NCI-H345 (cell line): ENCODE data around the gene ZBTB20.

ENCODE experiments used
- DNase-seq: peaks from one replicate; lab custom pipeline; 2025; lab: John Stamatoyannopoulos, UW

Gene ZBTB20

GRCh38 chr3:114525278-114525677 lies 621.8 kb downstream of the ZBTB20 start:
- DNase-seq: no peak

DNA sequence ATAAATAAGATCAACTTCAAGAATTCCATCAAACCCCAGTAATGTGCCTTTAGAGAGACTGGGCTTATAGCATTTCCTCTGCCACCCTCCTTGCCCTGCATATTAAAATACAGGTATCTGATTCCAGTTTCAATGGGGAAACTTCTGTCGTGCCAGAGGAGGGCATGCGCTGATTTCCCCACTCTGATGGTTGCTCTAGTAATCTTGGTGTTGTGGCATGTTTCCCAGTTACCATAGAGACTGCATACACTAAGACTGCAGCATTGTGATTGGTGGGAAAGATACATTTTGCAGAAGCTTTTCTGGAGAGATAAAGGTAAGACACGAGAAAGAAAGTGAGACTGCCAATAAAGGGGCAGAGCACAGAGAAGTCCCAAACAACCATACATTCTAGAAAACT lies 627.7 kb downstream of the ZBTB20 start:
- no peak for DNase-seq

DNA sequence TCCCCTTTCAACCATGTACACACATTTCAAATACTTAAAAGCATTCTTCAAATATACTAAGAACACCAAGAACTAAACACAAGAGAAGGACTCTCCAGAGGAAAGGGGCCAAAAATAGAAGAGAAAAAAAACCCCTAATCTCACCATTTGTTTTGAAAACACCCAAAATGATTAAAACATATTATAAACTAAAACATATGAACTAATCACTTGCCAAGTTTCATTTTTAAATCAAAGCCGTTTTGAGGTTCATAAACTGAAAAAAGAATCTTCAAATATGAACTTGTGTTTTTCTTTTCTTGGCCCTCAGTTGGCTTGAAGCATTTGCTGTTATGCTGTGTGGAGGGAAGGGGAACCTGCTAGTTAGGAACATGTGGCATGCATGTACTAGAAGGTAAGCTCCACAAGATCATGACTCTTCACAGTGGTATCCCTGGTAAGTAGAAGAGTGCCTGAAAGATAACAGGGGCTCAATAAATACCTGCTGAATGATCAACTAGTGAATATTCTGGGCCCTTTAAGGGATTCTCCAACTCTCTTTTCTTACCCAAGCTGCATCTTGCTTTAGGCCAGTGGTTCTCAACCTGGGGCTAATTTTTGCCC lies 628.8 kb downstream of the ZBTB20 start:
- no peak for DNase-seq

- no peak for DNase-seq
Measured at GRCh38 chr3:114510201-114510600, 636.9 kb downstream of the ZBTB20 start.

DNA sequence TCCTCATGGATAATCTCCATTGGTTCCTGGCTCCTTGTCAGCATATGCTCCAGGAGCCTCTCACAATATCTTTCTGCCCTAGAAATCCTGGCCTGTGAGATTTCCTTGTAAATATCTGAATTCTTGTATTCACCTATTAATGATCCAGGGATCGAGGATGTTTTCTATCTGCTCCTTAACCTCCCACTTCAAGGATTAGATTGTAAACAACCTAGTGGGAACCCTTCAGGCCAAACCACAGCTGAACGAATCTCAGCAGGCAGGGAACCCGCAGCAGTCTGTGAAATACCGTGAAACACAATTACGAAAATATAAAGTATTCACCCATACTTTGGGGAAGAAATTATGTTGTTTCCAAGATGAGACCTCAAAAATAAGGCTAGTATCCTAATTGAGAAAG lies 637.3 kb downstream of the ZBTB20 start:
- DNase-seq: no peak

DNA sequence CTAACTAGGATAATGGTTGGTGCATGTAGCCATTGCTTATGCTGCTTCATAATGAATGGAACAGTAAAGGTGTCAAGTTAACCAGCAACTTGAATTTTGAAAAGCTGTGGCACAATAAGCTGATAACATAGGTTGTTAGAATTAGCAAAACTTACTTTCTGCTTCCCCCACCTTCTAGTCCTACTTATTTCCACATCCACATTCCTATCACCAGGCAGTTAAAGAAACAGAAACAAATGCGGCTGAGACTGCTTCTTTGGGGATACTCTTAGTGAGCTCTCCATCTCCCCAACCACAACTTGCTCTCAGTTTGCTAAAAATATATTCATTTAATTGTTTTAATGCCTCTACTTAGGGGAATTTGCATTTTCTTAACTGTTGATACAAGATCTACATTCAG lies 638.1 kb downstream of the ZBTB20 start:
- DNase-seq: no peak

DNA sequence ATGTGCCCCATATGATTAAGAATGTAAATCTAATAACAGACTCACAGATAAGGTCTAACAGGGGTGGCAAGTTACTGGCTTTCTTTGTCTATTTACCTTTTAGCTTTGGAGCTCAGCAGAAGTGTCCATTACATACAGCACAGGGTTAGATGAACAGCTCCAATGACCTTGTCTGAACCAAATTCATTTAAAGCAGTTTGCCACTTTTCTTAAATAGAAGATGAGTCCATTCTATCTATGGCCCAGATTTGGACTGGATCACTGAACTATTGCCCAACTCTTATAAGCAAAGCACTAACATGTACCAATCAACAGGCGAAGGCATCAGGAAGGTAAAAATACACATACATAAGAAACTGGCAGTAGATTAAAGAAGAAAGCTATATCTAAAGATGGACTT lies 638.9 kb downstream of the ZBTB20 start:
- DNase-seq: no peak

- DNase-seq: no peak
Measured at GRCh38 chr3:114506591-114507300, 640.3 kb downstream of the ZBTB20 start.

DNA sequence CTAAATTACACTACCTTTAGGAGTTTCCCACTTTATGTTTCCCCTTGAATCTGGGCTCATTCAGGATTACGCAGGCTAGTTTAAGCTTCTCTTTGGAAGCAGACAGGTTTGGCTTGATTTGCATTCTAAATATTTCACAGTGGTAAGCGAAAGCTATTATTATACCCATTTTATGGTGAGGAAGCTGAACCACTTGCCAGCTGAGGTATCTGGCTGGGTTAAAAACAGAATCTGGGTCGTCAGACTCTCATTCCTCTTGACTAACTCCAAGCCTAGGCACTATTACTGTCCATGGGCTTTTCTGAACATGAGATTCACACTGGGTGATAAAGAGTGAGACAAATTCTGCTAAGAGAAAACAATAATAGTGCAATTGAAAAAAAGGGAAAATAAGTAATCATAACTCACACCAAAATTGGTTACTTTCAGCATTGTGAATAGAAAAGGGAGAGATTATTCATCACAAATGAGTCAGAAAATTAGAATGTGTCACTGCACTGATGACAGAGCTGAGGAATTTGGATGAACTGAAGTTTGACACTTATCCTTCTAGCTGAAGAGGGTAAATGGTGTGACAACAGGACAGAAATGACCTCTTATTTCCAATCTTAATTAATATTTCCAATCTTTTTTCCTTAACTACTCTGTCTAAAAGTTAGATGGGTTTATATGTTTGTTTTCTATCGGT lies 642.0 kb downstream of the ZBTB20 start:
- no peak for DNase-seq

DNA sequence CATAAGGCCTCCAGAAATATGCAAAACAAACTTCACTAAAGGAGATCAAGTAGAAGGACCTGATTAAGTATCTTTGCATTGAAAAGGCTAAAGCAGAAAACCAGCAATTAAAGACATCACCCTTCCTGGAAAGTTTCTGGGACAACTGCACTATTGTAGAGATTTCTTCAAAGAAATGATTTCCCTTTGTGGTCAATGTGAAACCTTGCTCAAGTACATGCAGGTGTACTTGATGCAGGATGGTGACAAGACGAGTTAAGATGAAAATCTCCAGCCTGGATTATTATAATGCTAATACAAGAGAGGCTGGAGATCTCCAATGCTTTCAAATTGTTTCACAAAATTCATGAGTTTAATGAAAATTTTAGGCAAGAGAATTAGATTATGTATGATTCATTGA lies 644.9 kb downstream of the ZBTB20 start:
- no peak for DNase-seq

- DNase-seq: no peak
Measured at GRCh38 chr3:114499976-114500375, 647.1 kb downstream of the ZBTB20 start.

DNA sequence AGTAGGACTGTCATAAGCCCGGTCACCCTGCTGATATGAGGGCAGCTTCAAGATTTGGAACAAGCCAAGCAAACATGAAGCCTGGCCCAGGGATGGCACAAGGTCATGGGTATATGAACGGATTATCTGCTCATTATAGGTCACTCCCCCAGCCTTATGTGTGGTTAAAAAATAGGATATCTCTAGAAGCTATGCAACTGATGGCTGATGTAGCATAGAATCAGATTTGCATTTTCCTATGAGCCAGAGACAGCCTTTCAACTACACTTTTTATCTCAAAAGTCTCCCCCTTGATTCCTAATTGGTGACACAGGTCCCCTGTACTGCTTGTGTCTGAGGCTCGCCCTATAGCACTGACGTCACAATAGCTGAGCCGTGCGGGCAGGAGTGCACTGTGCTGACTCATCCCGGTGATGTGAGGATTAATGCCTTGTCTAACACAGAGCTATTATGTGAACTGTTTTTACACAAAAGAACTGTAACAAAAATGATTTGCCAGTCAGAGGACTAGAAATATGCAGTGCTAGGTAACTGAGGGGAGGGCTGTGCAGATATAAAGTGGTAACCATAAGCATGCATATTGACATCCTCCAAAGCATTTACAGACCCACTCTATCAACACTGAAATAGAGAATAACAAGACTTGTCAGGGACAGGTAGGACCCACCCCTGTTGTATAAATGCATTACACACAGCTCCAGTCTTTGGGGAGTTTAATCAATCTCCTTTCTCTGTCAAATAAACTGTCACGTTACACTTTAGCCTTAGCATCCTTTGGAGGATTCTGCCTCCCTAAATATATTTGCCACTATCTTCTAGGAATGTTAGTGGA lies 648.3 kb downstream of the ZBTB20 start:
- no peak for DNase-seq

DNA sequence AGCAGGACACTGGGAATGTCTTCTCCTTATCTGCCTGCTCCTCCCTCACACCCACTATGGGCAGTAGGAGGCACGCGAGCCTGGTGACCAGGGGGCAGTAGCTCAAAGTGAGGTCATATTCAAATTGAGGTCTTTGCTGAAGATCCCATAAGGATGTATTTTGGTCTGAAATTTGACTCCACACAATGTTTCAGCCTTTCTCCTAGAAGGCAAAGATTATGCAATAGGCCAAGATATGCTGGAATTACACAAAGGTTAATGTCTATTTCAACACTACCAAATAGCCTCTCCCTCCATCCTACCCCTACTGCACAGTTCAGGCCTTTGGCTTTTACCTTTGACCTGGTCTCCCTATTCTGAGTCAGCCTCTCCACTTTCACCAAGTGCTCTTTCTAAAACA lies 650.2 kb downstream of the ZBTB20 start:
- DNase-seq: no peak

DNA sequence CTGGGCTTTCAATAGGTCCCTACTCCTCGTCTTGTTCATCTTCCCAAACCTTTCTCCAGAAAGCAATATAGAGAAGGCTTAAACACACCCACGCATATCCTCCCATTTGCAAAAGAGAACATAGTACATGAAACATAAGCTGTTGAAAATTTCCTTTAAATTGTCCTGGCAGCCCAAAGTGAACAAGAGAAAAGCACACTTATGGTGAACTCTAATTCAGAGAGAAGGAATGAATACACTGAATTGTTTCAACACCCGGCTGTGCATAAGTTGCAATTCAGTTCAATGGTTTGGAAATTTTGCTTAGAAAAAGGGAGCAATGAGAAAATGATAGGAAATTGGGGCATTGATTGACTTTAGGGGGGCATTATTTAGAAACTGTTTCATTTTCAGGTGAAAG lies 650.6 kb downstream of the ZBTB20 start:
- no peak for DNase-seq

DNA sequence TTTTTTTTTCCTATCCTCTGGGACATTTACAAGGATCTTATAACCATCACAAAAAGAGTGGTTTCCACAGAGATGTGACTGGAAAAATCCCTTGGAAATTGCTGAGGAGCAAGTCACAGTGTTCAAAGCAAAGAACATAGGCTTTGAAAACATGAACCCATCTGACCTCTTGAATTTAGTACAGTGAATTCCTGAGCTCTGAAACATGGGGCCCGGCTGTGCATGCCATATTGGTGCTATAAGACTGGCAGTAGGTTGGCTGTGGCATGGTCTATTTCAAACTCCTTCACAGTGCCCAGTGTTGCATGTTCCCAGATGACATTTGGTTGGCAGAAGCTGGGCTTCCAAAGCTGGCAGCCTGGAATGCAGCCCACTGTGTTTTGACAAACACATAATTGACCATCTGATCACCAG lies 651.1 kb downstream of the ZBTB20 start:
- no peak for DNase-seq

GRCh38 chr3:114494498-114494897 lies 652.6 kb downstream of the ZBTB20 start:
- DNase-seq: no peak

GRCh38 chr3:114490829-114491228 lies 656.3 kb downstream of the ZBTB20 start:
- DNase-seq: no peak

- no peak for DNase-seq
Measured at GRCh38 chr3:114487502-114487901, 659.6 kb downstream of the ZBTB20 start.

- DNase-seq: no peak
Measured at GRCh38 chr3:114484919-114485318, 662.2 kb downstream of the ZBTB20 start.

- DNase-seq: no peak
Measured at GRCh38 chr3:114481113-114481512, 666.0 kb downstream of the ZBTB20 start.

DNA sequence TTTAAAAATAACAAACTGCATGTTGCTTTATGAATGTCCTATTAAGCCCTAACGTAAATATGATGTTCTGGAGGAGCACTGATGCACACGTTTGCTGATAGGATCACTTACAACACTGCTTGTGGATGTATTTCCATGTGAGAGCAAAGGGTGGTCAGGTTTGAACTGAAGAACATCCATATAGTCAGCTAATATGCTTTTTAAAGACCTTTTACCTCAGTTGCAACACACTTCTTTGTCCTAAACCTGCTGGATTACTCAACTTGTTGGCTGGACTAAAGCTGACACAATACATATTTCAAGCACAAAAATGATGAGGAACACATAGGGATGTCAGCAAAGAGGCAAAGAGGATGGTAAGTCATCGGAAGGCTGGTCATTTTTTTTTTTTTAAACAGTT lies 666.6 kb downstream of the ZBTB20 start:
- no peak for DNase-seq

- no peak for DNase-seq
Measured at GRCh38 chr3:114478801-114479200, 668.3 kb downstream of the ZBTB20 start.

GRCh38 chr3:114476511-114476910 lies 670.6 kb downstream of the ZBTB20 start:
- DNase-seq: no peak
